ENCODE results near the gene STRADB.

The STRADB gene, protein sequence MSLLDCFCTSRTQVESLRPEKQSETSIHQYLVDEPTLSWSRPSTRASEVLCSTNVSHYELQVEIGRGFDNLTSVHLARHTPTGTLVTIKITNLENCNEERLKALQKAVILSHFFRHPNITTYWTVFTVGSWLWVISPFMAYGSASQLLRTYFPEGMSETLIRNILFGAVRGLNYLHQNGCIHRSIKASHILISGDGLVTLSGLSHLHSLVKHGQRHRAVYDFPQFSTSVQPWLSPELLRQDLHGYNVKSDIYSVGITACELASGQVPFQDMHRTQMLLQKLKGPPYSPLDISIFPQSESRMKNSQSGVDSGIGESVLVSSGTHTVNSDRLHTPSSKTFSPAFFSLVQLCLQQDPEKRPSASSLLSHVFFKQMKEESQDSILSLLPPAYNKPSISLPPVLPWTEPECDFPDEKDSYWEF

GRCh38 chr2:201451292-201452057 lies at the start of gene STRADB, which contains the start of gene TRAK2:
TSS of gene STRADB (plus strand) at chr2:201451740. CDS start at chr2:201454841, 3,101 bp downstream.
TSS of gene TRAK2 (minus strand) at chr2:201451458. CDS start at chr2:201420507, 30,951 bp downstream.
- Histone ChIP-seq H3K9ac (peak within 1 kb of the TSS; percentile 81), H3K36me3 (no peaks in the 10 kb centered on the region), H4K20me1 (no peaks in the 10 kb centered on the region), H3K4me2 (peak within 1 kb of the TSS; percentile 90), H3K27me3 (no peaks in the 10 kb centered on the region), H3K4me1 (peaks cover 38% of the 10 kb centered on the region), H3K4me3 (peak within 1 kb of the TSS; percentile 78), H3K9me3 (no peaks in the 10 kb centered on the region), H3K27ac (peak within 1 kb of the TSS; percentile 75)
- no peak for TF ChIP-seq Cebpa-rat (IDR thresholded peaks at IDR 0.05)

GRCh38 chr2:201401815-201402214 lies 49.7 kb upstream of the STRADB start:
- no peak overlapping the region for H3K9ac ChIP-seq
- no peak overlapping the region for H3K4me3 ChIP-seq
- no peaks in the 10 kb centered on the region for H3K9me3 ChIP-seq
- no peaks in the 10 kb centered on the region for H4K20me1 ChIP-seq
- no peak overlapping the region for H3K27ac ChIP-seq
- H3K36me3 ChIP-seq, result peaks cover 26% of the 10 kb centered on the region
- H3K4me1 ChIP-seq, result no peaks in the 10 kb centered on the region
- no peak for TF ChIP-seq Cebpa-rat (IDR thresholded peaks at IDR 0.05)
- H3K4me2 ChIP-seq, result no peak overlapping the region
- no peaks in the 10 kb centered on the region for H3K27me3 ChIP-seq

DNA sequence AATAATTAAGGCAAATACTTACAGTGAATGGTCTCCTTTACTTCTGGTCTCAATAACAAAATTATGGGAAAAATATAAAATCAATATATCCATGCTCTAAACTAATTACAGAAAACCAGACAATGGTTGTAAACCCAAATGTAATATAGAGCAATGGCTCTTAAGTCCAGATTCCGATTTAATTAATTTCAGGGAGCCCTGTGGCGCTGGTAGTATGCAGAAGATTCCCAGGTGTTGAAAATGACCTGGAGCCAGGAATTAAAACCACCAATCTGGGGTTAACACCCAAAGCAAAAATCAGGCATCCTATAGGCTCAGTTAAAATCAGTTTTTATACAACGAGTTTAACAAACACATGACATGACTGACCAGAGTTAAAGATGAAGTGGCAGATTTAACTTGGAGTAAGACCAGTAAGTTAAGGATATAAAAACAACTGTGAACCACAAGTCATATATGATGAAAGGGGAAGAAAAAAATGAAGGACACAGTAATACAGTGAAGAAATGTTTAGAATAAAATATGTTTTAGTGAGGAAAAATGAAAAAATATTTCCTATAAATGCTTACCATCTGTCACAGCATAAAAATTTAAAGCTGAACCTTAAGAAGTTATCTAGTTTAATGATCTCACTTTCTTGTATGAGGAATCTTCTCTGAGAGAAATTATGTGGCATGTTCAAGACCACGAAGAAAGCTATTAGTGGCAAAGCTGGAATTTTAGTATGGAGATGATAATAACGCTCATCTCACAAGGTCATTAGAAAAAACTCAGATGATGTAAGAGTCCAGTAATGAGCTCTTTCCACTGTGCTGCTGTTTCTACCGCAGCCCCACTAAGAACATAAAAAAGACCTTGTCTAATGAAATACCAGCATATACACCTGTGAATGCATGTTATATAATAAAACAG lies 48.6 kb upstream of the STRADB start:
- Histone ChIP-seq H4K20me1 (no peaks in the 10 kb centered on the region), H3K27me3 (no peaks in the 10 kb centered on the region), H3K4me1 (no peaks in the 10 kb centered on the region), H3K27ac (no peak overlapping the region), H3K4me3 (no peak overlapping the region), H3K9ac (no peak overlapping the region), H3K4me2 (no peak overlapping the region), H3K36me3 (peaks cover 15% of the 10 kb centered on the region), H3K9me3 (no peaks in the 10 kb centered on the region)
- TF ChIP-seq Cebpa-rat (IDR thresholded peaks at IDR 0.05), result no peak

DNA sequence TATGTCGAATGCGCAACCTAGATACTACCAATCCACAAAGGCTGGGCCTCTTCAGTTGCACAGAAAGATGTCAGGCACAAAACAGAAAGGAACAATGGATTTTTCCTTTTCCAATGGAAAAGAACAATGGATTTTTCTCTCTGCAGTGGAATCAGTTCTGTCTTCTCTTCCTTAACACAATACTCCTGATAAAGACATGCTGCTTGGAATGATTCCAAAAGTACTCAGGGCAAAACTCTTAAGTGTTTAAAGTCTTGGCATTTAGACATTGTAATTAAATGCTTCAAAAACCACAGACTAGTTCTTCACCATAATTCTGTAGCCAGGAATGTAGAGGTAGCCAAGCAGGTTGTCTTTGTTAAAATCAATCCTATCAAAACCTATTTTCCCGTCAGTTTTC lies 47.7 kb upstream of the STRADB start:
- no peak for TF ChIP-seq Cebpa-rat (IDR thresholded peaks at IDR 0.05)
- H3K27ac ChIP-seq, result no peak overlapping the region
- no peaks in the 10 kb centered on the region for H3K9me3 ChIP-seq
- no peaks in the 10 kb centered on the region for H4K20me1 ChIP-seq
- H3K4me1 ChIP-seq, result no peaks in the 10 kb centered on the region
- H3K9ac ChIP-seq, result no peak overlapping the region
- peaks cover 11% of the 10 kb centered on the region; the same call in 1 of the 2 replicates for H3K36me3 ChIP-seq
- no peaks in the 10 kb centered on the region for H3K27me3 ChIP-seq
- H3K4me2 ChIP-seq, result no peak overlapping the region
- H3K4me3 ChIP-seq, result no peak overlapping the region

DNA sequence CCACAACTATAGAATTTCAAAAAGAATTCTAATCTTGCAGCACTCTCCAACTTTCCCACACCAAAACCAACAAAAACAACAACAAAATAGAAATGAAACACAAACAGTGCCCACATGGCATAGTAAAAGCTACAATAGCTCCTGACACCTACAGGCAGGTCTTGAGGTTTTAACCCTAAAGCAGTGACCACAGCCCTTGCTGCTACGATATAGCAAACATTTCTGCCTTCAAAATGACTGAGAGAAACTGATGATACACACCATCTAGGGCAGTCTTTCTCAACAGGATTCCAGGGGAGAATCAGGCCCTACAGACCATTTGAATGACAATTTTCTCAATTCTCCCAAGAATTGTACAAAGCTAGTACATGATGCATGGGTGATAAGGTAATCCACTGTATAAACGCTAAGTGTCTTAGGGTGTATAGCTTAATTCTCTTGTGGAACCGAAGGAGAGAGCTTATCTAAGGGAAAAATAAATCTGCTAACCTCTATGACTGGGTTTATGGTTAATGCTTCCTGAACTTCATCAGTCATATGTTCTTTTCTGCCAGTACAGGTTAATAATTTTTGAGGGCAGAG lies 46.8 kb upstream of the STRADB start:
- H3K27me3 ChIP-seq, result no peaks in the 10 kb centered on the region
- TF ChIP-seq Cebpa-rat (IDR thresholded peaks at IDR 0.05), result no peak
- H3K4me1 ChIP-seq, result no peaks in the 10 kb centered on the region
- no peak overlapping the region for H3K9ac ChIP-seq
- H3K36me3 ChIP-seq, result 0 out of 2 replicates have a peak, but pooled peaks cover 9% of the 10 kb centered on the region
- H4K20me1 ChIP-seq, result no peaks in the 10 kb centered on the region
- H3K4me2 ChIP-seq, result no peak overlapping the region
- H3K27ac ChIP-seq, result no peak overlapping the region
- no peak overlapping the region for H3K4me3 ChIP-seq
- H3K9me3 ChIP-seq, result peaks cover under 1% of the 10 kb centered on the region; the same call in 1 of the 2 replicates

DNA sequence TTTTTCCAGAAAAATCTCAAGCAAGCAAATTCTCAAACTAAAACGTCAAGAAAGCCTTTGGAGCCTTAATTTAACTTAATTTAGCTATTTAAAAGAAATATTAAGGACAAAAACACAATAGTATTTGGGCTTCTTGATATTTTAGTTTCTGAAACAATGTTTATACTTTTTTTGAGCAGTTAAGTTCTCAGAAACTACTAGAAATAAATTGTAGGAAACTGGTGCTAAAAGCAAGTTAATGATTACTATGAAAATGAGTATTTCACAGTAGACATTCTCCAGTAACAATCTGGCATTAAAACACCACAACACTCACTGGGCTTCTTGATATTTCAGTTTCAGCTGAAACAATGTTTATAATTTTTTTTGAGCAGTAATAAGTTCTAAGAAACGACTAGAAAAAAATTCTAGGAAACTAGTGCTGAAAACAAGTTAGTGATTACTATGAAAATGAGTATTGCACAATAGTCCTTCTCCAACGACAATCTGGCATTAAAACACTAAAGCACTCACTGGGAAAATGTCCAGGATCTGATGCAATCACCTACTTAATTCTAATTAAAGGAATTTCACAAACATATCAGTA lies 45.4 kb upstream of the STRADB start:
- no peak overlapping the region for H3K27ac ChIP-seq
- H4K20me1 ChIP-seq, result no peaks in the 10 kb centered on the region
- no peak overlapping the region for H3K4me2 ChIP-seq
- H3K36me3 ChIP-seq, result peaks cover 17% of the 10 kb centered on the region
- peak; percentile 69; the same call in 1 of the 2 replicates for TF ChIP-seq Cebpa-rat (IDR thresholded peaks at IDR 0.05)
- H3K9ac ChIP-seq, result no peak overlapping the region
- no peak overlapping the region for H3K4me3 ChIP-seq
- H3K4me1 ChIP-seq, result peaks cover 2% of the 10 kb centered on the region
- H3K27me3 ChIP-seq, result no peaks in the 10 kb centered on the region
- peaks cover 14% of the 10 kb centered on the region; the same call in 1 of the 2 replicates for H3K9me3 ChIP-seq

- Histone ChIP-seq H3K9ac (no peak overlapping the region), H3K4me3 (no peak overlapping the region), H3K9me3 (peaks cover 17% of the 10 kb centered on the region; the same call in 1 of the 2 replicates), H3K4me1 (peaks cover 13% of the 10 kb centered on the region), H3K27ac (no peak overlapping the region), H3K36me3 (peaks cover 18% of the 10 kb centered on the region), H3K4me2 (no peak overlapping the region), H3K27me3 (no peaks in the 10 kb centered on the region), H4K20me1 (no peaks in the 10 kb centered on the region)
- no peak for TF ChIP-seq Cebpa-rat (IDR thresholded peaks at IDR 0.05)
Measured at GRCh38 chr2:201407265-201407664, 44.3 kb upstream of the STRADB start.

DNA sequence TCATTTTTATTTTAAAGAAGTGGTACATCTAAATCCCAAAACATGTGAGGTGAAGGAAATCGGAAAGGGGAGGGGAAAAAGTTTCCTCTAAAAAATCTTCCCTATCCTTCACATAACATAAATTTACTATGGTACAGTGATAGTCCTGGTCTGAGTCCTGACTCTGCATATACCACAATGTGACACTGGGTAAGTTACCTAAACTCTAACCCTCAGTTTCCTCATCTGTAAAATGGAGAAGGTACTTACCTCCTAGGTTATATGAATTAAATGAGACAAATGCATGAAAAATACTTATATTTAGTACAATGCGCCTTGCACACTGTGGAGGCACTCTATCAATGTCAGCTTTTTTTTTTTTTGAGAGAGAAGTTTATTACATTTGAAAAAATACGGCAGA lies 42.6 kb upstream of the STRADB start:
- no peak for TF ChIP-seq Cebpa-rat (IDR thresholded peaks at IDR 0.05)
- Histone ChIP-seq H3K4me1 (peaks cover 29% of the 10 kb centered on the region), H4K20me1 (no peaks in the 10 kb centered on the region), H3K9me3 (peaks cover 17% of the 10 kb centered on the region; the same call in 1 of the 2 replicates), H3K9ac (no peak overlapping the region), H3K4me3 (no peak overlapping the region), H3K27ac (no peak overlapping the region), H3K27me3 (no peaks in the 10 kb centered on the region), H3K36me3 (peaks cover 18% of the 10 kb centered on the region), H3K4me2 (no peak overlapping the region)
